ENCODE data around the gene ELK4.

The ELK4 gene

GRCh38 chr1:205598841-205599668, 32.8 kb downstream of the ELK4 start:
- in situ Hi-C loops (cut with MboI; ENCODE audit: low sequenced_read_pairs): loop anchor here (10.0 kb wide), 1 partner anchor 116 kb away; no protein-coding TSS in a partner anchor

GRCh38 chr1:205597691-205598314, 34.0 kb downstream of the ELK4 start:
- in situ Hi-C loops (cut with MboI; ENCODE audit: low sequenced_read_pairs): loop anchor here (10.0 kb wide), 1 partner anchor 117 kb away; no protein-coding TSS in a partner anchor

GRCh38 chr1:205596876-205597275, 34.9 kb downstream of the ELK4 start:
- in situ Hi-C loops (cut with MboI; ENCODE audit: low sequenced_read_pairs): loop anchor here (10.0 kb wide), 1 partner anchor 118 kb away; no protein-coding TSS in a partner anchor

- in situ Hi-C loops (cut with MboI; ENCODE audit: low sequenced_read_pairs): loop anchor here (10.0 kb wide), 1 partner anchor 119 kb away; no protein-coding TSS in a partner anchor
These were observed 36.0 kb downstream of the ELK4 start for GRCh38 chr1:205595861-205596260.

GRCh38 chr1:205595435-205595834, 36.4 kb downstream of the ELK4 start:
- in situ Hi-C loops (cut with MboI; ENCODE audit: low sequenced_read_pairs): loop anchor here (10.0 kb wide), 1 partner anchor 119 kb away; no protein-coding TSS in a partner anchor

- in situ Hi-C loops (cut with MboI; ENCODE audit: low sequenced_read_pairs): loop anchor here (10.0 kb wide), 1 partner anchor 120 kb away; no protein-coding TSS in a partner anchor
These were observed 37.0 kb downstream of the ELK4 start for GRCh38 chr1:205594846-205595245.

GRCh38 chr1:205593967-205594366, 37.8 kb downstream of the ELK4 start:
- in situ Hi-C loops (cut with MboI; ENCODE audit: low sequenced_read_pairs): loop anchor here (10.0 kb wide), 1 partner anchor 121 kb away; no protein-coding TSS in a partner anchor

- in situ Hi-C loops (cut with MboI; ENCODE audit: low sequenced_read_pairs): loop anchor here (10.0 kb wide), 1 partner anchor 121 kb away; no protein-coding TSS in a partner anchor
These were observed 38.3 kb downstream of the ELK4 start for GRCh38 chr1:205593532-205593931.

GRCh38 chr1:205592443-205593003, 39.3 kb downstream of the ELK4 start:
- in situ Hi-C loops (cut with MboI; ENCODE audit: low sequenced_read_pairs): loop anchor here (10.0 kb wide), 1 partner anchor 122 kb away; no protein-coding TSS in a partner anchor

- in situ Hi-C loops (cut with MboI; ENCODE audit: low sequenced_read_pairs): loop anchor here (10.0 kb wide), 1 partner anchor 123 kb away; no protein-coding TSS in a partner anchor
These were observed 40.1 kb downstream of the ELK4 start for GRCh38 chr1:205591522-205592351.

- in situ Hi-C loops (cut with MboI; ENCODE audit: low sequenced_read_pairs): loop anchor here (10.0 kb wide), 1 partner anchor 124 kb away; no protein-coding TSS in a partner anchor
These were observed 40.9 kb downstream of the ELK4 start for GRCh38 chr1:205590777-205591513.

GRCh38 chr1:205590457-205590768, 41.4 kb downstream of the ELK4 start:
- in situ Hi-C loops (cut with MboI; ENCODE audit: low sequenced_read_pairs): loop anchor here (10.0 kb wide), 1 partner anchor 124 kb away; no protein-coding TSS in a partner anchor

GRCh38 chr1:205589618-205590456, 42.0 kb downstream of the ELK4 start:
- in situ Hi-C loops (cut with MboI; ENCODE audit: low sequenced_read_pairs): loop anchor here (5.0 to 10.0 kb wide), 2 partner anchors 52 to 125 kb away; no protein-coding TSS in a partner anchor

- in situ Hi-C loops (cut with MboI; ENCODE audit: low sequenced_read_pairs): loop anchor here (5.0 kb wide), 1 partner anchor 53 kb away; no protein-coding TSS in a partner anchor
These were observed 42.8 kb downstream of the ELK4 start for GRCh38 chr1:205589046-205589445.

GRCh38 chr1:205588636-205589035, 43.2 kb downstream of the ELK4 start:
- in situ Hi-C loops (cut with MboI; ENCODE audit: low sequenced_read_pairs): loop anchor here (5.0 kb wide), 1 partner anchor 54 kb away; no protein-coding TSS in a partner anchor

GRCh38 chr1:205587581-205587980, 44.2 kb downstream of the ELK4 start:
- in situ Hi-C loops (cut with MboI; ENCODE audit: low sequenced_read_pairs): loop anchor here (5.0 kb wide), 1 partner anchor 55 kb away; no protein-coding TSS in a partner anchor

GRCh38 chr1:205585835-205586785, 45.7 kb downstream of the ELK4 start:
- in situ Hi-C loops (cut with MboI; ENCODE audit: low sequenced_read_pairs): loop anchor here (5.0 kb wide), 1 partner anchor 56 kb away; no protein-coding TSS in a partner anchor

Measured in HL-60/S4 (cell line).